BJ (cell line): Measurements from ENCODE around the gene NPY1R. TPM values are rescaled to one million over a fixed set of nuclear protein-coding genes. Genes with fewer than 3 reads are reported as not detected.

Experiments used
- CTCF ChIA-PET: fragments of 350-600 bp; formaldehyde crosslinking; extraction: SDS; loops from one replicate; lab custom pipeline; 2021; ENCODE audit warnings: antibody characterized with exemption, inconsistent platforms; lab: Yijun Ruan, JAX
- POLR2A ChIA-PET: fragments of 300-600 bp; sonication (Branson Sonifier 250); formaldehyde crosslinking; extraction: SDS; loops from one replicate; lab custom pipeline; 2021; ENCODE audit warnings: antibody characterized with exemption; lab: Charles Lee
- DNase-seq: peaks from one replicate; pipeline ENCODE4 v3.0.0-alpha.2; 2011; ENCODE audit warnings: low read depth
- H3K27me3 ChIP-seq: 2 replicates; pipeline ENCODE4 v1.6.0; 2011; ENCODE audit warnings: low read length; ENCODE audit not compliant: control insufficient read depth, insufficient read depth
- H3K36me3 ChIP-seq: 2 replicates; pipeline ENCODE4 v1.5.1; 2011; ENCODE audit warnings: low read length; ENCODE audit not compliant: control insufficient read depth, insufficient read depth
- H3K4me3 ChIP-seq: 2 replicates; pipeline ENCODE4 v1.5.1; 2011; ENCODE audit warnings: low read depth, mild to moderate bottlenecking, control low read depth, low read length
- CTCF ChIP-seq: IDR thresholded peaks from 2 replicates; pipeline ENCODE4 v1.5.1; 2011; ENCODE audit warnings: low read depth, mild to moderate bottlenecking, control low read depth, inconsistent platforms, low read length, moderate library complexity; ENCODE audit not compliant: insufficient read depth
- polyA plus RNA-seq: library from polyadenylated mRNA; depleted of rRNA; stranded (reverse); fragments of >200 nt; gene quantifications from 2 replicates; pipeline ENCODE4 v1.2.3, GENCODE V29; 2011

Gene NPY1R
- polyA plus RNA-seq, 1 experiment = not detected

- no peak overlapping the region for H3K4me3 ChIP-seq
- DNase-seq = no peak
- no peak for TF ChIP-seq CTCF
- H3K36me3 ChIP-seq = no peaks in the 10 kb centered on the region
- CTCF ChIA-PET = no interaction called here
- POLR2A ChIA-PET = no interaction called here
- H3K27me3 ChIP-seq = no peaks in the 10 kb centered on the region
Observed at GRCh38 chr4:163303069-163303468, 29.3 kb downstream of the NPY1R start.

- no peaks in the 10 kb centered on the region for H3K36me3 ChIP-seq
- H3K4me3 ChIP-seq = no peak overlapping the region
- CTCF ChIA-PET = interaction anchor here (1.8 kb wide), 1 partner anchor 10 kb away, joined by 5 read pairs; no protein-coding TSS in a partner anchor
- H3K27me3 ChIP-seq = no peaks in the 10 kb centered on the region
- POLR2A ChIA-PET = no interaction called here
- no peak for TF ChIP-seq CTCF
- DNase-seq = no peak
Observed at GRCh38 chr4:163300445-163300844, 32.0 kb downstream of the NPY1R start.

GRCh38 chr4:163295138-163295537 is 37.3 kb downstream of the NPY1R start:
- POLR2A ChIA-PET = no interaction called here
- TF ChIP-seq CTCF = no peak
- no peak overlapping the region for H3K4me3 ChIP-seq
- no peaks in the 10 kb centered on the region for H3K36me3 ChIP-seq
- no peaks in the 10 kb centered on the region for H3K27me3 ChIP-seq
- CTCF ChIA-PET = no interaction called here
- no peak for DNase-seq

DNA sequence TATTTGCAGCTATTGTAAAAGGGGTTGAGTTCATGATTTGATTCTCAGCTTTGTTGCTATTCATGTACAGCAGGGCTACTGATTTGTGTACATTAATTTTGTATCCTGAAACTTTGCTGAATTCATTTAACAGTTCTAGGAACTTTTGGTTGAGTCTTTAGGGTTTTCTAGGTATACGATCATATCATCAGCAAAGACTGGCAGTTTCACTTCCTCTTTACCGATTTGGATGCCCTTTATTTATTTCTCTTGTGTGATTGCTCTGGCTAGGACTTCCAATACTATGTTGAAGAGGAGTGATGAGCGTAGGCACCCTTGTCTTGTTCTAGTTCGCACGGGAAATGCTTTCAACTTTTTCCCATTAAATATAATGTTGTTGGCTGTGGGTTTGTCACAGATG is 48.1 kb downstream of the NPY1R start:
- CTCF ChIA-PET = no interaction called here
- DNase-seq = no peak

More for the DNA sequence above, 48.1 kb downstream of the NPY1R start:
- H3K27me3 ChIP-seq = no peaks in the 10 kb centered on the region
- TF ChIP-seq CTCF = no peak
- POLR2A ChIA-PET = no interaction called here
- H3K4me3 ChIP-seq = no peak overlapping the region
- no peaks in the 10 kb centered on the region for H3K36me3 ChIP-seq
